Suprapubic skin (tissue), 4 donors: ENCODE results near the gene EIF4A3.

Experiments used
- CTCF ChIP-seq, 2 donors: fragments of 200-600 bp in 1 of 2; fragments of 450-650 bp in 1 of 2; sonication (generic) in 1 of 2; IDR thresholded peaks; one replicate each; pipeline ENCODE4 v1.5.1; 2016 to 2019; ENCODE audit warnings: antibody characterized with exemption in 2 of 2, mild to moderate bottlenecking in 1 of 2, moderate library complexity in 1 of 2
- EP300 ChIP-seq: sonication (generic); formaldehyde crosslinking; IDR thresholded peaks from one replicate; pipeline ENCODE4 v1.6.1; 2017; ENCODE audit warnings: antibody characterized with exemption
- POLR2A ChIP-seq, 2 donors: fragments of 450-650 bp; IDR thresholded peaks; one replicate each; pipeline ENCODE4 v1.6.1; 2017; ENCODE audit warnings: antibody characterized with exemption in 2 of 2, mild to moderate bottlenecking in 2 of 2, moderate library complexity in 2 of 2
- POLR2AphosphoS5 ChIP-seq, 3 donors: sonication (generic); formaldehyde crosslinking; IDR thresholded peaks; one replicate each; pipeline ENCODE4 v1.6.1; 2017; ENCODE audit warnings: antibody characterized with exemption in 3 of 3

GRCh38 chr17:80097844-80098691 is 48.9 kb downstream of the EIF4A3 start:
- TF ChIP-seq CTCF (IDR thresholded peaks at IDR 0.05) (no peak), POLR2AphosphoS5 (IDR thresholded peaks at IDR 0.05) (no peak), POLR2A (IDR thresholded peaks at IDR 0.05) (no peak), EP300 (no peak)
